Measurements from ENCODE around the gene PNPLA1.

PNPLA1 gene

DNA sequence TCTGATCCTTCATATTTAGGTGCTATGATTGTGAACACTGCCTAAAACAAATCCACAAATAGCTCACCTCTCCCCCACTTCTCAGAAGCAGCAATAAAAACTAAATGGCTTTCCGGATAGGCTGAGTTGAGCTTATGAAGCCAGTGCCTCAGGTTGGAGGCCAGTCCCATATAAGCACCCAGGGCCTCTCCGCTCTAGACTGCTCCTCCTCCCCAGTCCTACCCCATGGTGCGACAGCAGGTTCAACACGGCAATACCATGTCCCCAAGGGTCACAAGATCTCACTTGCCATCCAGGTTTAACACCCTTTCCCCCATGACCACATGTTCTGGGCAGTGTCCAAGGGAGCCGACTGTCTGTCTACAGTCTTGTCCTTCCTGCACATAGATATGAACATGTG, 46.1 kb downstream of the PNPLA1 start:
- no peak for DNase-seq (ENCODE audit: low read depth in 3 of 3)

- no peak for DNase-seq (ENCODE audit: low read depth in 3 of 3)
Measured at GRCh38 chr6:36317623-36318022, 47.8 kb downstream of the PNPLA1 start.

DNA sequence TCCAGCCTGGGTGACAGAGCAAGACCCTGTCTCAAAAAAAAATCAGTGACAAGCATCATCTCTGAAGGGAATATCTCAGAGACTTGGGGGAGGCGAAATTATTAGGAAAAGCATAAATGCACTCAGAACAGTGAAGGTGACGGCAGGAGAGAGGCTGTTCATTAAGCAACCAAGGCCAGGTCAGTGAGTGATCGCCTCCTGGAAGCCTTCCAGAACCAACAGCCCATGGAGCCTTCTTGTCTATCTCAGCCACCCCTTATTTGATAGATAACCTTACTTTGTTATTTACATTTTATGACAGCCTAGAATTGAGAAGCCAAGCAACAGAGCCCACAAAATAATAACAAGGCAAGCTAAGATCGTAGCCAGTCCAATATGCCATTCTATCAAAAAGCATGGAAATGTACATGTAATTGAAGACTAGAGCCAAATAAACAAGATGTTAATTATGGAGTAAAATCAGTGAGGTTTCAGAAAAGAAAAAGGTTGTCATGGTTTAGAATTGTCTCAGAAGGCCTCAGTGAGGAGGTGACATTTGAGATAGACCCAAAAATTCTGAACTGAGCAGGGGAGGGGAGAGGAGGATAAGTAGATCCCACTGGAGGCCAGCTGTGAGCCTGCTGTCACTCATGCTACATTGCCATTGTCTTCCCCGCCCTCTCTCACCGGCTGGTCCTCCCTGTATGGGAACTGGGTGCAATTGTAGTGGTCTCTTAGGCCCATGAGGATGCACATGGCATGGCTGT, 49.0 kb downstream of the PNPLA1 start:
- DNase-seq (ENCODE audit: low read depth in 3 of 3), result no peak

DNA sequence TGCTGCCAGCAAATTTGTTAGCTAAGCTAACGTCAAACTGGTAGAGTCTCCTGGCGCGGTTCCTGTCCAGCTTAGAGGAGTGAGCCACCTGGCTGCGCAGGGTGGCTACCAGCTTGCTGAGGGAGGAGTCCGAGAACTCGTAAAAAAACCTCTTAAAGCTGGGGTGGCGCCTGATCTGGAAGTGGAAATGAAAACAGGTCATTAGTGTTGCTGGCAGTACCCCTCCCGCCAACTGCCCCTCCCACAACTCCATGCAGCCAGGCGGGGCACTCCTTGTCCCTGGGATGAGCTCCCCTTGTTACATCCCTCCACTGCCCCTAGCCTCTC, 49.5 kb downstream of the PNPLA1 start:
- DNase-seq (ENCODE audit: low read depth in 3 of 3), result no peak

GRCh38 chr6:36319821-36320220, 50.0 kb downstream of the PNPLA1 start:
- DNase-seq (ENCODE audit: low read depth in 3 of 3), result no peak

DNA sequence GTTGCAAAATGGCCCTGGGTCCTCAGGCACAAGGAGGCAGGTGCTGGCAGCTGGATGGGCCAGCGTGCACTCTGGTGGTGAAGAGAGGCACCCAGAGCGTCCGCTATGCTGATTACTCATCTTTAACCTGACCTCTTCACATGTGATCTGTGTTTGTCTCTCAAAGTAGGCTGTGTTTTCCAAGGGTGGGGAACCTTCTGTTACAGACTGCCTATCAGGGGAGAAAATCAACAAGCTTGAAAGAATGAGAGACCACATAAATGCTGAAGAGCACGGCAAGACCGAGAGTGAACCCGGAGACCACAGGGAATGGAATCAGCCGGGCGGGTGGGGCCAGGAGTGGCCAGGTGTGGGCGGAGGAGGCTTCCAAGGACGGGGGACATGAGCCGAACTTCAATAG, 50.6 kb downstream of the PNPLA1 start:
- no peak for DNase-seq (ENCODE audit: low read depth in 3 of 3)

GRCh38 chr6:36322591-36322990, 52.7 kb downstream of the PNPLA1 start:
- no peak for DNase-seq (ENCODE audit: low read depth in 3 of 3)

GRCh38 chr6:36323062-36323461, 53.2 kb downstream of the PNPLA1 start:
- no peak for DNase-seq (ENCODE audit: low read depth in 3 of 3)

GRCh38 chr6:36324191-36324590, 54.3 kb downstream of the PNPLA1 start:
- DNase-seq (ENCODE audit: low read depth in 3 of 3), result no peak

- DNase-seq (ENCODE audit: low read depth in 3 of 3), result no peak
Measured at GRCh38 chr6:36324715-36325114, 54.9 kb downstream of the PNPLA1 start.

DNA sequence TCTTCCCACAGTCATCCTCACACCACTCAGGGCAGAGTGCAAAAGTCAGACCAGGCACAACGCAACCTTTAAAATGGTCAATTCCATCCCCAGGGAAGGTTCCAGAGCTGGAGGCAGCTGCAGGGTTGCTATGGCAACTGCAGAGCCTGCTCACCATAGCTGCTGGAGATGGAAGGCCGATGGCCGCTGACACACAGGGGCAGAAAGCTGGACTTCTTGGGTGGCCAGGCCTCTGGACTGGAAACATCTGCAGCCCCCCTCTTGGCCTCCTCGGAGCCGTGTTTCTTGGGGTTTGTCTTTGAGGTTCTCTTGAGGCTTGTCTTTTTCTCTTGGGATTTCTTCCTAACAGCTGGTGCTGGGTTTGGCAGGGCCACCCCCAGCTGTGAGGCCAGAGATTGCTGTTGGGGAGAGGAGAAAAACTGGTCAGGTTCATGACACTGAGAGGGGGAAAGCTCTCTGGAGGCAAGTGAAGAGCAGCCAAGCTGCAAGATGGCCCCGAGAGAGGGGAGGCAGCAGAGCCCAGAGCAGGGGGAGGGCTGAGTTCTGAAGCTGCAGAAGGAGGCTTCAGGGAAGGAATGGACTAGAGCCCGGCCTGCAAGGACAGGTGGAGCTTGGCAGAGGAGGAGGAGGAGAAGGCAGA, 56.6 kb downstream of the PNPLA1 start:
- DNase-seq (ENCODE audit: low read depth in 3 of 3), result no peak

GRCh38 chr6:36327226-36327918, 57.5 kb downstream of the PNPLA1 start:
- DNase-seq (ENCODE audit: low read depth in 3 of 3), result no peak

DNA sequence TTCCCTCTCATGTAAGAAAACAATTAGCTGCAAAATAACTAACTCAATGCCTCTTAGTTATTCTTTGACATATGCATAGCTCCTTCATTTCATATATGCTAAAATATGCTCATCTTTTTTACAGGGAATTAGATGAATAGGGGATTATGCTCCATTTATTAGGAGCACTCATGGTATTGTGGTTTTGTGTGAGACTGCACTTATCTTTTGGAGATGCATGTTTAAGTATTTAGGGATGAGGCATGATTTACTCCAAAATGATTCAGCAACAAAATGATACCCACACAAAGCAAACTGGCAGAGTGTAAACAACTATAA, 58.0 kb downstream of the PNPLA1 start:
- DNase-seq (ENCODE audit: low read depth in 3 of 3), result no peak

- DNase-seq (ENCODE audit: low read depth in 3 of 3), result no peak
Measured at GRCh38 chr6:36328600-36328999, 58.7 kb downstream of the PNPLA1 start.

DNA sequence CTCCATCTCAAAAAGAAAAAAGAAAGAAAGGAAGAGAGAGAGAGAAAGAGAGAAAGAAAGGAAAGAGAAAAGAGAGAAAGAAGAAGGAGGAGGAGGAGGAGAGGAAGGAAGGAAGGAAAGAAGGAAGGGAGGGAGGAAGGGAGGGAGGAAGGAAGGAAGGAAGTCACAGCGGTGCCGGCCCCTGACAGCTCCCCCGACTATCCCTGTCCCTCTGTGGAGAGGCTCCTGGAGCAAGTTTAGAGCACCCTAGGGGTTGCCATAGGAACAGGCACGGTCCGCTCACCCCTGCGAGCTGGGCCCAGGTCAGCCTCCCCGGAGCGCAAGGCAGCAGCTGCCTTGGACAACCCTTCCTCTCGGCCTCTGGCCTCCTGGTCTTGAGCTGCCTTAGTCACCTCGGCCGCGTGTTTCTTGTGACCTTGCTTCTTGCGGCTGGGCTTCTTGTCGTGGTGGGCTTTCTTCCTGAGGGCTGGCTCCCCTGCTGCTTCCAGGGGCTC, 60.0 kb downstream of the PNPLA1 start:
- DNase-seq (ENCODE audit: low read depth in 3 of 3), result no peak

DNA sequence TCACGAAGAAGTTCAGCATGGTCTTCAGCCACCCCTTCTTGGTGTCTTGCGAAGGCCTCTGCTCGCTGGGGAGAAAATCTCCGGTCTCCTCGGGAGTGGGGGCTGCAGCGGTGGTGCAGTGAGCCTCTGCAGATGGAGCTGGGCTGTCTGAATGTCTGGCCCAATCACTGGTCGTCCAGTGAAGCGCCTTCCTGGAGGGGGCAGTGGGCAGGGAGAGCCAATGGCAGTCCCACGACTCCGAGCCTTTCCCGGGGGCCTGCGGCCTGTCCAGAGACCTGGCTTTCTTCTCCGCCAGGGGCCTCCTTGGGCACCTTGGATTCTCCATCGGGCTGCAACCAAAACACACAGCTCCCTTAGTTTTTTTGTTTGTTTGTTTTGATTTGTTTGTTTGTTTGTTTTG, 60.5 kb downstream of the PNPLA1 start:
- DNase-seq (ENCODE audit: low read depth in 3 of 3), result no peak

GRCh38 chr6:36331381-36331780, 61.5 kb downstream of the PNPLA1 start:
- no peak for DNase-seq (ENCODE audit: low read depth in 3 of 3)

DNA sequence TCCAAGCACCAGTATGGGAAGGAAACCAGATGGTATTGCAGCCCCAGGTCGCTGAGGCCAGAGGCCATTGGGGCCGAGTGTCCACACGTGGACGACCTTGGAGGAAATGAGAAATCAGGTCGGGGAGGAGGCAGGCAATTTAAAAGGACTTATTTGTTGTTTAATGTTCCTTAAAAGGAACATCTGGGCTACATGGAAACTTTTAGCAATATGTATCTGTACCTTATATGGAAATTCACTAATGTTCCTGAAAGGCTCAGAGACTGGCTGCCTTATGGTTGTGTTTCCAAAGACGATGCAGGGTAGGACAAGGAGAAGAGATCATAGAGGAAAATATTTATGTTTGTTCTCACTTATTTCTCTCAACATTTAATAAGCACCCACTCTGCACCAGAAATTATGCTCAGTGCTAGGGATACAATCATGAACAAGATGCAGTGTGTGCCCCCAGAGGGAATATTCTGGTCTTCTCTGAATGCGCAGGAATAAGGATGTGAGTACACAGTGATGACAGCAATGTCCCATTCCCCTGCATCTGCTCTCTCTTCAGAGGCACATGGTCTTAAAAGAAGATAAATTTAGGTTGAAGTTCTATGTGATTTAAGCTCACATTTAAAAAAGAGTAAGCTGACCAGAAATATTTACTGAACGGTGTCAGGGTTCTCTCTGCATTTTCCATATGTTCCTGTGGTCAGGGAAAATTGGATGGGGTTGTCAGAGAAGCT, 63.5 kb downstream of the PNPLA1 start:
- DNase-seq (ENCODE audit: low read depth in 3 of 3), result no peak

DNA sequence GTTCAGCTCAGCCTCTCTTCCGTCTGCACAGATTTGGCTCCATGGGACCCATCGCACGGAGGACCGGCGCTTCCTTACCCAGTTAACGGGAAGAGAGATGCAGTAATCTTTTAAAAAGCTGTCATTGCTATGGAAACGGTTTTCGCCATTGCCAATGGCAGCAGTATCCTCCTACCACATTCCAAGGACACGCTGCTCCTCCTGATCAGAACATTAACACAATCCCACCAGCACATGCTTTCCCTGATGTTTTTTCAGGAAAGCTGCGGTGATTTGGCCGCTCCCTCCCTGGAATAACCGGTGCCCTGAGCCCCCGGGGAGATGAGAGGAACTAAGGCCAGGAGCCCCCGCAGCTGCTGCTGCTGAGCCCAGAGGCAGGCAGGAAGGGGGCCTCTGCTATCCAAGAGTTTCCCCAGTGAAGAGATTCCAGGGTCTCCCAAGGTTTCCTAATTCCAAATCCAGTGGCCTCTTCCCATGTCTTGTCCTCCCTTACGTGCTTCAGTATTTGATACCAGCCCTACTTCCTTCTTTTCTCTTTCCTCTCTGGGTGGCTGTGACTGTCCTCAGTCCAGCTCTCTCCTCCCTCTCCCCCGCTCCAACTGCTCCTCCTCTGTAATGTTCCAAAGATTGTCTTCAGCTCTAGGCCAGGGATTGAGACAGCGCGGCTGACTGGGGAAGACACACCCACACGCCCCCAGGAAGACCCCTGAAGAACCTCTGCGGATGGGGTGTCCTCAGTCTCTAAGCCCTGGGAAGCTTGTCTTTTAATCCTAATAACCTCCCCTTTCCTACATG, 64.3 kb downstream of the PNPLA1 start:
- no peak for DNase-seq (ENCODE audit: low read depth in 3 of 3)

- no peak for DNase-seq (ENCODE audit: low read depth in 3 of 3)
Measured at GRCh38 chr6:36334832-36335459, 65.1 kb downstream of the PNPLA1 start.
